Central memory CD8-positive, alpha-beta T cell (primary cell): Measurements from ENCODE around the gene CENPF.
"Not testable (repeated sequence)": the region's sequence is repeated elsewhere in the genome, so short reads cannot be mapped to it uniquely, and the experiment has no call there.

ENCODE experiments used
- ATAC-seq: fragments of 150-1000 bp; cut with Tn5 transposase; replicated peaks from 2 replicates; pipeline ENCODE4 v1.10.0; 2022; ENCODE audit warnings: mild to moderate bottlenecking, moderate FRiP score, moderate number of reproducible peaks; ENCODE audit not compliant: poor library complexity, severe bottlenecking; ENCODE audit errors: extremely low read depth
- DNase-seq, 2 donors: peaks; one replicate each; pipeline ENCODE4 v3.0.0; 2021; ENCODE audit warnings: low spot score in 2 of 2
- H3K27ac Mint-ChIP-seq: one replicate; pipeline ENCODE4 v1.8.0; 2022; ENCODE audit warnings: low read depth, mild to moderate bottlenecking, moderate library complexity, mixed read lengths
- H3K27me3 Mint-ChIP-seq: one replicate; pipeline ENCODE4 v1.8.0; 2022; ENCODE audit warnings: mixed read lengths
- H3K36me3 Mint-ChIP-seq: one replicate; pipeline ENCODE4 v1.8.0; 2022; ENCODE audit warnings: mild to moderate bottlenecking, moderate library complexity, mixed read lengths; ENCODE audit not compliant: insufficient read depth
- H3K4me1 Mint-ChIP-seq: one replicate; pipeline ENCODE4 v1.8.0; 2022; ENCODE audit warnings: mixed read lengths
- H3K4me3 Mint-ChIP-seq: one replicate; pipeline ENCODE4 v1.8.0; 2022; ENCODE audit warnings: mild to moderate bottlenecking, moderate library complexity, mixed read lengths
- H3K9me3 Mint-ChIP-seq: one replicate; pipeline ENCODE4 v1.8.0; 2022; ENCODE audit warnings: mixed read lengths

CENPF gene

GRCh38 chr1:214591918-214592317 is 11.1 kb upstream of the CENPF start:
- not testable (repeated sequence) for DNase-seq, H3K27ac Mint-ChIP-seq, H3K9me3 Mint-ChIP-seq, H3K4me1 Mint-ChIP-seq, H3K4me3 Mint-ChIP-seq, ATAC-seq, H3K36me3 Mint-ChIP-seq
- H3K27me3 Mint-ChIP-seq, result peaks cover 37% of the 10 kb centered on the region

DNA sequence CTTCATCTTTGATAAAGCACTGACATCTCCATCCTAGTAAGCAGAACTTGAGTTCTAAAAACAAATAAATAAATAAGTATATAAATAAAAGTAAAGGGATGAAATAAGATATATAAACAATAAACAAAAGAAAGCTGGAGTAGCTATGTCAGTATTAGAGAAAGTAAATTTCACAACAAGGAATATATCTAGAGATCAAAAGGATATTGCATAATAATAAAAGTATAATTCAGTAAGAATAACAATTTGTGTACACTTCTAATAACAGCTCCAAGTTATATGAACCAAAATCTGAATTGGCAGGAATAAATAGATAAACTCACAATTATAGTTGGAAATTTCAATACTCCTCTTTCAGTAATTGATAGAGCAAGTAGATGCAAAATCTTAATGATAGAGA is 9.8 kb upstream of the CENPF start:
- no peaks in the 10 kb centered on the region for H3K36me3 Mint-ChIP-seq
- H3K27me3 Mint-ChIP-seq, result peaks cover 32% of the 10 kb centered on the region
- no peaks in the 10 kb centered on the region for H3K9me3 Mint-ChIP-seq
- no peaks in the 10 kb centered on the region for H3K4me1 Mint-ChIP-seq
- DNase-seq (no peak), ATAC-seq (no peak)
- H3K27ac Mint-ChIP-seq, result no peak overlapping the region
- H3K4me3 Mint-ChIP-seq, result no peak overlapping the region

- H3K27me3 Mint-ChIP-seq, result no peaks in the 10 kb centered on the region
- peaks cover 12% of the 10 kb centered on the region for H3K36me3 Mint-ChIP-seq
- peak overlapping the region; percentile 95 for H3K27ac Mint-ChIP-seq
- peak overlapping the region; percentile 92 for H3K4me3 Mint-ChIP-seq
- peaks cover 11% of the 10 kb centered on the region for H3K4me1 Mint-ChIP-seq
- ATAC-seq (no peak), DNase-seq (no peak)
- no peaks in the 10 kb centered on the region for H3K9me3 Mint-ChIP-seq
These were observed 841 bp downstream of the CENPF start for GRCh38 chr1:214603819-214604252.

DNA sequence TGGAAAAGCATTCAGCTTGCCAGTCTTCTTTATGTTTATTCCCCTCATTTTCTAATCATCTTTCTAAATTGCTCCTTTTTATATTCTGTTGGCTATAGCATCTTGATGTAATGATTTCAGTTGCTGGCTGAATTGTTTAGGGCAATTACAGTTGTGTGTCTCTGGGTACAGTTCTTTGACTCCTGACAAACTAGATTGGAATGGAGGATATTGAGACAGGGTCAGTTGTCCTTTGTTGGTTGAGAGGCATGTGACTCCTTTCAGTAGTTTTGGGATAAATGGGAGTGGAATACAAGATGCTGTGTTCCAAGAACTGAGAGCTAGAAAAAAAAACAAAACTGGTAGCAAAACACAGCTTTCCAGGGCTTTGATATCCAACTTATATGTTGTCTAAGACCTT is 1.5 kb downstream of the CENPF start:
- Mint-ChIP-seq H3K27ac (no peak overlapping the region), H3K4me3 (peak overlapping the region; percentile 92), H3K36me3 (peaks cover 12% of the 10 kb centered on the region)

DNA sequence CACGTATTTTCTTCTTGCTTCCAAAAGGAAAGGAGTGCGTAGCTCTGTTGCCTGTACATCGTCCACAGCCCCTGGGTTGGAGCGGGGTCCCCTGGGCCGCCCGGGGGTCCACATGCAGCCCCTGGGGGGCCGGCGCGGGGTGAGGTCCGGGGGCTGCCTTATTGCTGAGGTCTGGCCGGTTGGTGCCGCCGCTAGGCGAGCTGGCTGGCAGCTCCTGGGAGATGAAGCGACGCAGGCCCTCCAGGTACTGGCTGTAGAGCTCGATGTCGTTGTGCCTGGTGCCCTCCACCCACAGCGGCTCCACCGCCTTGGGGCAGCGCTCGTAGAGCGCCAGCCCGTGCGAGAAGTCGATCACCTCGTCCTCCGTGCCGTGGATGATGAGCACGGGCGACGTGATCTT is 2.5 kb downstream of the CENPF start:
- not testable (repeated sequence) for H3K9me3 Mint-ChIP-seq, ATAC-seq, H3K27ac Mint-ChIP-seq, H3K4me3 Mint-ChIP-seq, DNase-seq, H3K27me3 Mint-ChIP-seq
- H3K4me1 Mint-ChIP-seq, result peaks cover 11% of the 10 kb centered on the region
- peaks cover 12% of the 10 kb centered on the region for H3K36me3 Mint-ChIP-seq

More for the DNA sequence above, 1.5 kb downstream of the CENPF start:
- ATAC-seq (no peak), DNase-seq (no peak)
- Mint-ChIP-seq H3K4me1 (peaks cover 11% of the 10 kb centered on the region), H3K9me3 (peaks cover 2% of the 10 kb centered on the region), H3K27me3 (no peaks in the 10 kb centered on the region)

GRCh38 chr1:214605933-214606925 is 3.2 kb downstream of the CENPF start:
- peak overlapping the region; percentile 35 for H3K27ac Mint-ChIP-seq
- not testable (repeated sequence) for DNase-seq, H3K27me3 Mint-ChIP-seq, ATAC-seq, H3K4me3 Mint-ChIP-seq, H3K9me3 Mint-ChIP-seq
- peaks cover 12% of the 10 kb centered on the region for H3K36me3 Mint-ChIP-seq
- H3K4me1 Mint-ChIP-seq, result peaks cover 11% of the 10 kb centered on the region

DNA sequence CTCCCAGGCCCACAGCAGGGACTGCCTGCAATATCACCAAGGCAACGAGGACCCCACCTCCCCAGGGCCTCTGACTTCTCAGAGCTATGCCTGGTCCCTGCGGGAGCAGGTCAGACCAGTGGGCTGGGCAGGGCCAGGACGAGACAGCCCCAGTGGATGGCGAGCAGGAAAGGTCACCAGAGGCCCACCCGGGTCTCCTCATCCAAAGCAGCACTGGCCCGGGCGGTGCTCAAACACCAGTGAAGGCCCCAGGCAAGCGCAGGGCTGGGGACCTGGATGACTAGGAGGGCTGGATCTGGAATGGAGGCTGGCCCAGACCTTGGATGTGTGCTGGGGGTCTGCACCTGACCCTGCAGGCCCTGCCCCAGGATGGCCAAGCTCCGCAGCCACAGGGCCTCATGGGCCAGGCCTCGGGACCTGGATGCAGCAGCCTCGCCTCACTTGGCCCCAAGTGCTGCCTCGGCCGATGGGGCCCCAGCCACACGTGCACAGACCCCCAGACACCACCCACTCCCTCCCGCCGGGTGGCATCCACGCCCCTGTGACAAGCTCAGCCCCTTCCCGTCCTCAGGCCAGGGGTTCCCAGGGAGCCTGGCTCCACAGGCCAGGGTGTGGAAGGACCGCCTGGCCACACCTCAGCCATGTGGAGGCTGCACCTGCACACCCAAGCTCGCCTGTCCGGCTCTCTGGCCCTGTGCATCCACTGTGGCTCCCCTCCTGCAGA is 4.7 kb downstream of the CENPF start:
- DNase-seq, H3K27ac Mint-ChIP-seq, H3K4me3 Mint-ChIP-seq, ATAC-seq, H3K9me3 Mint-ChIP-seq, H3K27me3 Mint-ChIP-seq: not testable (repeated sequence)
- Mint-ChIP-seq H3K4me1 (peaks cover 11% of the 10 kb centered on the region), H3K36me3 (peaks cover 12% of the 10 kb centered on the region)

DNA sequence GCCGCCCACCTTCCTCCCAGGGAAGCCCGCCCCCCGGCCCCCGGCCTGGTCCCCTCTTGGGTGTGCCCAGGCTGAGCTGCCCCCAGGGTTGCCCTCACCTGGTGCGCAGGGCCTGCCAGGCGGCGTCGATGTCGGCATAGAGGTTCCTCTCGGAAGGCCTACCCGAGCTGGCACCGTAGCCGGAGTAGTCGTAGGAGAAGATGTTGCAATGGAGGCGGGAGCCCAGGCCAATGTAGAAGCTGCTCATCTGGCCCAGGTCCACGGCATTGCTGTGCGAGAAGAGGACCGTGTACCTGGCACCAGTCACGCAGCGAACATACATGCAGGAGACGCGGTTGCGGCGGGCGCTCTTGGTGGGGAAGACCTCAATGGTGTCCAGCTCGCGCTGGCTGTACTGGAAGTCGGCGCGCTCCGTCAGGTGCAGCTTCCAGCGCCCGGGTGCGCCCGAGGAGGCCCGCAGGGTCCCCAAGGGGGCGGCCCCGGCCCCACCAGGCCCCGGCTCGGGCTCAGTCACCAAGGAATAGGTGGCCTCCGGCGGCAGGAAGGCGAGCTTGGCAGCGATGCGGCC is 5.3 kb downstream of the CENPF start:
- peaks cover 11% of the 10 kb centered on the region for H3K4me1 Mint-ChIP-seq
- not testable (repeated sequence) for DNase-seq, H3K9me3 Mint-ChIP-seq, H3K27me3 Mint-ChIP-seq, H3K27ac Mint-ChIP-seq, ATAC-seq, H3K4me3 Mint-ChIP-seq, H3K36me3 Mint-ChIP-seq

DNA sequence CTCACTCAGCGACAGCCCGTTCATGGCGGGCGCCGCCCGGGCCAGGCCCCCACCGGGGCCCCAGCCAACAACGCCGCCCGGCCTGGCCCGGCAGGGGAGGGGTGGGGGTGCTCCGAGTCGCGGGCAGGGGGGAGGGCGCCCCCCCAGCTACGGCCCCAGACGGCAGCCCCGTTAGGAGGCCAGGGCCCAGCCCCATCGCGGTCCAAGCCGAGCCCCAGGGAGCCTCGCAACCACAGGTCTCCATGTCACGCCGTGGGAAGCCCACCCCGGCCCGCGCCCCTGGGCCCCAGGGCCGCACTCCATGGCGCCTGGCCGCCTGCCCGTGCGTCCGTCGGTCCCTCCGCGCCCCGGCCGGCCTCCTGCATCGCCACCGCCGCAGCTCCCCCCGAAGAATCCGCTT is 5.8 kb downstream of the CENPF start:
- H3K27me3 Mint-ChIP-seq, H3K27ac Mint-ChIP-seq, ATAC-seq, DNase-seq, H3K36me3 Mint-ChIP-seq, H3K4me3 Mint-ChIP-seq, H3K4me1 Mint-ChIP-seq, H3K9me3 Mint-ChIP-seq: not testable (repeated sequence)

GRCh38 chr1:214609692-214610091 is 6.7 kb downstream of the CENPF start:
- Mint-ChIP-seq H3K36me3 (peaks cover 2% of the 10 kb centered on the region), H3K27ac (peak overlapping the region; percentile 35), H3K4me1 (no peaks in the 10 kb centered on the region), H3K4me3 (no peak overlapping the region), H3K27me3 (no peaks in the 10 kb centered on the region), H3K9me3 (peaks cover 6% of the 10 kb centered on the region)
- DNase-seq, result no peak
- ATAC-seq, result no peak

GRCh38 chr1:214610136-214610535 is 7.1 kb downstream of the CENPF start:
- not testable (repeated sequence) for H3K4me1 Mint-ChIP-seq, ATAC-seq, H3K27me3 Mint-ChIP-seq, H3K36me3 Mint-ChIP-seq, H3K4me3 Mint-ChIP-seq, DNase-seq, H3K9me3 Mint-ChIP-seq
- peak overlapping the region; percentile 35 for H3K27ac Mint-ChIP-seq

DNA sequence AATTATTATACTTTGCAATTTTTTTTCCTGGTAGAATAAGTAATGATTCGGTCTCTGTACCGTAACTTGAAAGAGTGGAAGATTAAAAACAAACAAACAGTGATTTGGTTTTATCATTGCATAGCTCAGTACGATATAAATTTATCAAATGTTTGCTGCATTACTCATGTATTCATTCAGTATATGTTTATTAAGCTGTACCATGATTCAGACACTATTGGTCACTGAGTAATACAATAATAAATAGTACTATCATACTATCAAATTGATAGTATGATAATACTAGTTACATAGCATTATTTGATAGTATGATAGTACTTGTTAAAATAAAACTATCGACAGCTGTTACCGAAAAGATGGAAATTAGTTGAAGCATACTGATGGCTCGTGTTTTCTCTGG is 12.1 kb downstream of the CENPF start:
- Mint-ChIP-seq H3K4me1 (peaks cover 12% of the 10 kb centered on the region), H3K9me3 (no peaks in the 10 kb centered on the region), H3K4me3 (no peak overlapping the region), H3K36me3 (peaks cover 1% of the 10 kb centered on the region), H3K27ac (peak overlapping the region; percentile 2), H3K27me3 (no peaks in the 10 kb centered on the region)
- ATAC-seq, result no peak
- no peak for DNase-seq
